Amniotic epithelial cell (primary cell): ENCODE measurements around the gene C1R.

ENCODE experiments used
- DNase-seq: peaks from one replicate; pipeline ENCODE4 v3.0.0-alpha.2; 2010; ENCODE audit warnings: low read depth

C1R gene

GRCh38 chr12:7096979-7097378, 4.7 kb upstream of the C1R start:
- no peak for DNase-seq

GRCh38 chr12:7096006-7096932, 4.0 kb upstream of the C1R start:
- DNase-seq, result no peak

- DNase-seq, result peak; percentile 36
Observed at GRCh38 chr12:7093892-7094291, 1.6 kb upstream of the C1R start.

- no peak for DNase-seq
Observed at GRCh38 chr12:7093486-7093885, 1.2 kb upstream of the C1R start.

- DNase-seq, result no peak
Observed at GRCh38 chr12:7092986-7093460, 778 bp upstream of the C1R start.

GRCh38 chr12:7091660-7092228, 501 bp downstream of the C1R start:
- DNase-seq, result no peak

GRCh38 chr12:7091171-7091570, 1.1 kb downstream of the C1R start:
- no peak for DNase-seq

- DNase-seq, result no peak
Observed at GRCh38 chr12:7090222-7090998, 1.8 kb downstream of the C1R start.

GRCh38 chr12:7089196-7089871, 2.9 kb downstream of the C1R start:
- DNase-seq, result no peak

- DNase-seq, result no peak
Observed at GRCh38 chr12:7083125-7083524, 9.1 kb downstream of the C1R start.

GRCh38 chr12:7081037-7081436, 11.2 kb downstream of the C1R start:
- DNase-seq, result no peak

GRCh38 chr12:7079826-7080125, 12.5 kb downstream of the C1R start:
- DNase-seq, result peak; percentile 75

GRCh38 chr12:7078163-7078562, 14.1 kb downstream of the C1R start:
- DNase-seq, result no peak

- DNase-seq, result no peak
Observed at GRCh38 chr12:7076493-7076892, 15.8 kb downstream of the C1R start.

- peak; percentile 84 for DNase-seq
Observed at GRCh38 chr12:7075939-7076338, 16.3 kb downstream of the C1R start.

GRCh38 chr12:7075518-7075917, 16.7 kb downstream of the C1R start:
- no peak for DNase-seq

- no peak for DNase-seq
Observed at GRCh38 chr12:7073946-7074345, 18.3 kb downstream of the C1R start.

- no peak for DNase-seq
Observed at GRCh38 chr12:7072554-7072953, 19.7 kb downstream of the C1R start.

- DNase-seq, result no peak
Observed at GRCh38 chr12:7072035-7072434, 20.2 kb downstream of the C1R start.

- DNase-seq, result no peak
Observed at GRCh38 chr12:7069386-7069785, 22.9 kb downstream of the C1R start.

- DNase-seq, result no peak
Observed at GRCh38 chr12:7068994-7069346, 23.3 kb downstream of the C1R start.

- peak; percentile 68 for DNase-seq
Observed at GRCh38 chr12:7068240-7068993, 23.8 kb downstream of the C1R start.
